ENCODE data around the gene PTPRT.

DNA sequence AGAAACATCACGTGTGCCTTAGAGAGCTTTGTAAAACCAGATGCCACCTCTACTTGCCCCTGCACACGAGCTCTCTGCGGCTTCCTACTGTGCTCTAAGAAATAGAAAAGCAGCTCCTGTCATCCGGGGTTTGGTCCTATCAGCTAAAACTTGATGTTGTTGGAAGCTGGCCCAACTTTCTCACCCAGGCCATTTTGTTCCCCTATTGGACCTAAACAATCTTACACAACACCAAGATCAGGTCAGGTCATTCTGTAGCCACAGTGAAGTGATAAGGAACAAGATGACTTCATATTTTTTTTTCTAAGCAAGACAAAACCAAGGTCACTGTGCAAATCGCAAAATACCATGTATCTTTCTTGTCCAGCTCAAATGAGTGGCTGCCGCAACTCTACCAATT, 486.0 kb downstream of the PTPRT start:
- TF ChIP-seq, protein P1, sequence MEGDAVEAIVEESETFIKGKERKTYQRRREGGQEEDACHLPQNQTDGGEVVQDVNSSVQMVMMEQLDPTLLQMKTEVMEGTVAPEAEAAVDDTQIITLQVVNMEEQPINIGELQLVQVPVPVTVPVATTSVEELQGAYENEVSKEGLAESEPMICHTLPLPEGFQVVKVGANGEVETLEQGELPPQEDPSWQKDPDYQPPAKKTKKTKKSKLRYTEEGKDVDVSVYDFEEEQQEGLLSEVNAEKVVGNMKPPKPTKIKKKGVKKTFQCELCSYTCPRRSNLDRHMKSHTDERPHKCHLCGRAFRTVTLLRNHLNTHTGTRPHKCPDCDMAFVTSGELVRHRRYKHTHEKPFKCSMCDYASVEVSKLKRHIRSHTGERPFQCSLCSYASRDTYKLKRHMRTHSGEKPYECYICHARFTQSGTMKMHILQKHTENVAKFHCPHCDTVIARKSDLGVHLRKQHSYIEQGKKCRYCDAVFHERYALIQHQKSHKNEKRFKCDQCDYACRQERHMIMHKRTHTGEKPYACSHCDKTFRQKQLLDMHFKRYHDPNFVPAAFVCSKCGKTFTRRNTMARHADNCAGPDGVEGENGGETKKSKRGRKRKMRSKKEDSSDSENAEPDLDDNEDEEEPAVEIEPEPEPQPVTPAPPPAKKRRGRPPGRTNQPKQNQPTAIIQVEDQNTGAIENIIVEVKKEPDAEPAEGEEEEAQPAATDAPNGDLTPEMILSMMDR (IDR thresholded peaks at IDR 0.05) = no peak
- TF ChIP-seq POLR2A (IDR thresholded peaks at IDR 0.05) = no peak
